Ovary (tissue), 9 donors: Measurements from ENCODE around the gene TBX21. TPM values are rescaled to one million over a fixed set of nuclear protein-coding genes. Genes with fewer than 3 reads are reported as not detected.

Experiments
- DNase-seq, 5 donors: peaks; one replicate each; pipeline ENCODE4 v3.0.0-alpha.2; 2019 to 2020
- H3K27ac ChIP-seq, 2 donors: fragments of 200-600 bp; one replicate each; pipeline versions ENCODE4 v1.5.1 to v1.8.0; 2019 to 2022
- H3K27me3 ChIP-seq: fragments of 200-600 bp; one replicate; pipeline ENCODE4 v1.8.0; 2022
- H3K36me3 ChIP-seq: fragments of 200-600 bp; sonication (generic); one replicate; pipeline ENCODE4 v1.5.1; 2019
- H3K4me1 ChIP-seq: one replicate; pipeline ENCODE4 v1.8.1; 2013; ENCODE audit warnings: mild to moderate bottlenecking, moderate library complexity; ENCODE audit not compliant: insufficient read depth
- H3K4me3 ChIP-seq: fragments of 200-600 bp; sonication (generic); one replicate; pipeline ENCODE4 v1.5.1; 2017
- H3K9me3 ChIP-seq, 2 donors: fragments of 200-600 bp in 1 of 2; sonication (generic) in 1 of 2; one replicate each; pipeline versions ENCODE4 v1.5.1 to v1.8.1; 2013 to 2019; ENCODE audit warnings: mild to moderate bottlenecking in 1 of 2, moderate library complexity in 1 of 2
- POLR2A ChIP-seq: fragments of 450-650 bp; IDR thresholded peaks from one replicate; pipeline ENCODE4 v1.6.1; 2017; ENCODE audit warnings: antibody characterized with exemption, mild to moderate bottlenecking, moderate library complexity
- WGBS, 3 donors: extraction: QIAGEN DNeasy Blood & Tissue Kit in 1 of 3; methylation state at CpG; one replicate each; pipeline versions ENCODE4 v1.1.5 to v1.1.7; 2013 to 2017; 5-methylcytosine and 5-hydroxymethylcytosine counted together
- intact Hi-C, 4 donors: fragments of 100-400 bp; cut with DNase I; formaldehyde crosslinking; loops; one replicate each; pipeline versions ENCODE4 v1.11.0 to v1.15.1; 2022 to 2023
- polyA plus RNA-seq, 2 donors: library from polyadenylated mRNA; stranded (reverse); fragments of 200-250 nt in 1 of 2; fragments of 350-450 nt in 1 of 2; fragmentation: Illumina TruSeq in 1 of 2; extraction: RNeasy Lipid Tissue Mini Kit (QIAGEN cat#74804) in 1 of 2; gene quantifications; one replicate each; pipeline ENCODE4 v1.2.3, GENCODE V29; 2013 to 2014
- total RNA-seq, 7 donors: library from RNA; depleted of rRNA in 2 of 7; stranded (reverse); fragments of >200 nt in 2 of 7; fragmentation: NEBNext Ultra II Directional in 3 of 7; extraction: Animal tissue kit (Norgen Biotek cat#: 25700) in 3 of 7; gene quantifications; one replicate each; pipeline versions ENCODE4 v1.1.0 to v1.2.4, GENCODE V29; 2016 to 2023
- TF ChIP-seq, protein P1 (sequence below), 3 donors: fragments of 450-650 bp in 2 of 3; fragments of 200-600 bp in 1 of 3; IDR thresholded peaks; one replicate each; pipeline versions ENCODE4 v1.5.1 to v1.8.0; 2016 to 2022; ENCODE audit warnings: antibody characterized with exemption in 3 of 3, mild to moderate bottlenecking in 1 of 3
- donor health status: DM: no; HTN: no; CAD: no; lungs with moderate emphysema.
- donor health status: DM: no; HTN: no; CAD: no.
- donor health status: Bipolar disorder and iron deficiency.
- donor health status: DM: yes; HTN: yes; CAD: no.
- donor health status: DM: no; HTN: no; CAD: no.
- donor health status: DM: yes; HTN: yes; CAD: no.

TBX21 gene
- total and polyA plus RNA-seq, 9 donors, result 0.12 to 1.4 (median 0.33) TPM; not detected in 1

DNA sequence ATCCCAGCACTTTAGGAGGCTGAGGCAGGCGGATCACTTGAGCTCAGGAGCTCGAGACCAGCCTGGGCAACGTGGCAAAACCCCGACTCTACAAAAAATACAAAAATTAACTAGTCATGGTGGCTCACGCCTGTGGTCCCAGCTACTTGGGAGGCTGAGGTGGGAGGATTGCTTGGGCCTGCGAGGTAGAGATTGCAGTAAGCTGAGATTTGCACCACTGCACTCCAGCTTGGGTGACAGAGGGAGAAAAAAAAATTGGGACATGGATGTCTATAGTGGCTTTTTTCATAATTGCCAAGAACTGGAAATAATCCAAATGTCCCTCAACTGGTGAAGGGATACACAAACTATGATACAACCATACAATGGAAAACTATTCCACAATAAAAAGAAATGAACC, 59.9 kb downstream of the TBX21 start:
- H3K27me3 ChIP-seq, result no peaks in the 10 kb centered on the region
- intact Hi-C loops, result no loop called here
- 61 to 75% (median 61%) methylated on average over 6 of the region's 6 CpGs for WGBS, 3 donors

More for the DNA sequence above, 59.9 kb downstream of the TBX21 start:
- no peak overlapping the region for H3K4me3 ChIP-seq
- peaks cover 2% of the 10 kb centered on the region for H3K4me1 ChIP-seq
- TF ChIP-seq POLR2A, result no peak
- TF ChIP-seq, protein P1, sequence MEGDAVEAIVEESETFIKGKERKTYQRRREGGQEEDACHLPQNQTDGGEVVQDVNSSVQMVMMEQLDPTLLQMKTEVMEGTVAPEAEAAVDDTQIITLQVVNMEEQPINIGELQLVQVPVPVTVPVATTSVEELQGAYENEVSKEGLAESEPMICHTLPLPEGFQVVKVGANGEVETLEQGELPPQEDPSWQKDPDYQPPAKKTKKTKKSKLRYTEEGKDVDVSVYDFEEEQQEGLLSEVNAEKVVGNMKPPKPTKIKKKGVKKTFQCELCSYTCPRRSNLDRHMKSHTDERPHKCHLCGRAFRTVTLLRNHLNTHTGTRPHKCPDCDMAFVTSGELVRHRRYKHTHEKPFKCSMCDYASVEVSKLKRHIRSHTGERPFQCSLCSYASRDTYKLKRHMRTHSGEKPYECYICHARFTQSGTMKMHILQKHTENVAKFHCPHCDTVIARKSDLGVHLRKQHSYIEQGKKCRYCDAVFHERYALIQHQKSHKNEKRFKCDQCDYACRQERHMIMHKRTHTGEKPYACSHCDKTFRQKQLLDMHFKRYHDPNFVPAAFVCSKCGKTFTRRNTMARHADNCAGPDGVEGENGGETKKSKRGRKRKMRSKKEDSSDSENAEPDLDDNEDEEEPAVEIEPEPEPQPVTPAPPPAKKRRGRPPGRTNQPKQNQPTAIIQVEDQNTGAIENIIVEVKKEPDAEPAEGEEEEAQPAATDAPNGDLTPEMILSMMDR (IDR thresholded peaks at IDR 0.05), result no peak
- no peaks in the 10 kb centered on the region for H3K36me3 ChIP-seq
- no peaks in the 10 kb centered on the region for H3K9me3 ChIP-seq
- H3K27ac ChIP-seq, result no peak overlapping the region
- DNase-seq, result no peak

Other genes starting within 250 kb of the TBX21 start
- gene NPEPPS, start 202.1 kb upstream of the TBX21 start, total RNA-seq, result 100 to 1,000 TPM in 4 of 7 donors, 10 to 100 TPM in 3; 93.5 to 178 (median 104) TPM
- gene NPEPPS, start 202.1 kb upstream of the TBX21 start, polyA plus RNA-seq, result 100 to 1,000 TPM in 1 of 2 donors, 10 to 100 TPM in 1; 55.2 to 122 TPM
- 100 to 1,000 TPM; 119 to 346 (median 256) TPM for gene KPNB1, start 83.3 kb upstream of the TBX21 start, total RNA-seq
- gene KPNB1, start 83.3 kb upstream of the TBX21 start, polyA plus RNA-seq, result 100 to 1,000 TPM in 1 of 2 donors, 10 to 100 TPM in 1; 63.4 to 236 TPM
- 10 to 100 TPM in 5 of 7 donors, 1 to 10 TPM in 2; 6.0 to 28.8 (median 22.8) TPM for gene TBKBP1, start 39.1 kb upstream of the TBX21 start, total RNA-seq
- 10 to 100 TPM; 10.4 to 24.0 TPM for gene TBKBP1, start 39.1 kb upstream of the TBX21 start, polyA plus RNA-seq
- 10 to 100 TPM in 5 of 7 donors, 1 to 10 TPM in 2; 6.4 to 18.0 (median 14.4) TPM for gene OSBPL7, start 88.6 kb downstream of the TBX21 start, total RNA-seq
- 1 to 10 TPM; 6.1 to 9.6 TPM for gene OSBPL7, start 88.6 kb downstream of the TBX21 start, polyA plus RNA-seq
- 10 to 100 TPM; 30.4 to 59.5 (median 48.4) TPM for gene MRPL10, start 98.3 kb downstream of the TBX21 start, total RNA-seq
- gene MRPL10, start 98.3 kb downstream of the TBX21 start, polyA plus RNA-seq, result 10 to 100 TPM; 55.9 to 64.4 TPM
- 10 to 100 TPM in 1 of 7 donors, 1 to 10 TPM in 3, under 1 TPM in 3; 0.35 to 17.1 (median 1.2) TPM for gene LRRC46, start 98.4 kb downstream of the TBX21 start, total RNA-seq
- 1 to 10 TPM in 1 of 2 donors, under 1 TPM in 1; 0.31 to 1.6 TPM for gene LRRC46, start 98.4 kb downstream of the TBX21 start, polyA plus RNA-seq
- gene SCRN2, start 108.0 kb downstream of the TBX21 start, total RNA-seq, result 10 to 100 TPM; 25.4 to 43.9 (median 36.8) TPM
- 10 to 100 TPM in 1 of 2 donors, 1 to 10 TPM in 1; 5.6 to 45.5 TPM for gene SCRN2, start 108.0 kb downstream of the TBX21 start, polyA plus RNA-seq
- 1 to 10 TPM in 5 of 7 donors, under 1 TPM in 2; 0.66 to 4.3 (median 1.3) TPM for gene SP6, start 117.9 kb downstream of the TBX21 start, total RNA-seq
- 1 to 10 TPM in 1 of 2 donors, under 1 TPM in 1; 0.25 to 1.1 TPM for gene SP6, start 117.9 kb downstream of the TBX21 start, polyA plus RNA-seq
- 10 to 100 TPM in 5 of 7 donors, 1 to 10 TPM in 2; 2.6 to 22.5 (median 14.6) TPM for gene SP2, start 163.0 kb downstream of the TBX21 start, total RNA-seq
- gene SP2, start 163.0 kb downstream of the TBX21 start, polyA plus RNA-seq, result 10 to 100 TPM; 15.0 to 19.4 TPM
- 10 to 100 TPM in 6 of 7 donors, 1 to 10 TPM in 1; 9.5 to 26.5 (median 21.8) TPM for gene PNPO, start 208.3 kb downstream of the TBX21 start, total RNA-seq
- 10 to 100 TPM in 1 of 2 donors, 1 to 10 TPM in 1; 6.1 to 32.4 TPM for gene PNPO, start 208.3 kb downstream of the TBX21 start, polyA plus RNA-seq
- 10 to 100 TPM in 1 of 7 donors, 1 to 10 TPM in 1, under 1 TPM in 5; 0.18 to 22.3 (median 0.82) TPM for gene PRR15L, start 224.6 kb downstream of the TBX21 start, total RNA-seq
- under 1 TPM; 0.16 to 0.35 TPM for gene PRR15L, start 224.6 kb downstream of the TBX21 start, polyA plus RNA-seq
- 100 to 1,000 TPM; 125 to 197 (median 144) TPM for gene CDK5RAP3, start 237.9 kb downstream of the TBX21 start, total RNA-seq
- 100 to 1,000 TPM; 138 to 162 TPM for gene CDK5RAP3, start 237.9 kb downstream of the TBX21 start, polyA plus RNA-seq